HUDEP-2 (cell line): ENCODE measurements around the gene SEMA3B.
A peak's percentile ranks its signal among the peaks of the same experiment; 100 is the strongest.
"Not testable (repeated sequence)": the region's sequence is repeated elsewhere in the genome, so short reads cannot be mapped to it uniquely, and the experiment has no call there.

Experiments used
- DNase-seq, 76 experiments: peaks; one replicate each; lab custom pipeline; 2025; ENCODE audit not compliant: unreplicated experiment in 76 of 76; lab: John Stamatoyannopoulos, UW

The SEMA3B gene

DNA sequence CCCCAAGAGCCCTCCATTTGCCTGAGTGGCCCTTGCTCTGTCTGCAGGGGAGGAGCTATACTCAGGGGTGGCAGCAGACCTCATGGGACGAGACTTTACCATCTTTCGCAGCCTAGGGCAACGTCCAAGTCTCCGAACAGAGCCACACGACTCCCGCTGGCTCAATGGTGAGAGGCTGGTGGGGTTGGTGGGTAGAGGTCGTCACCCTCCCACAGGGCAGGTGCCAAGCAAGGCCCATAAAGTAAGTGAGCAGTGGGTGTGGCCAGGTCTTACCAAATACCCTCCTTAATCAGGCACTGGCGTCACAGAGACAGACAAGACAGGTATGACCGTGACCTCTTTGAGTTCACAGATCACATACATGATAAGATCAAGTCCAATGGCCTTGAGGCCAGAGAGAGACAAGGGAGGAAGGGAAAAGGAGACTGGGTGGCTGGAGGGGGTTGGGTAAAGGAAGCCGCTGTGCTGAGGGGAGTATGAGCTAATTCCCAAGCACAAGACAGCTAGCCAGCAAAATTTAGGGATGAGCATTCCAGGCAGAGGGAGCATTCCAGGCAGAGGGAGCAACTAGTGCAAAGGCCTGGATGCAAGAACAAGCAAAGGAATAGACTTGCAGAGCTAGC is 2.5 kb downstream of the SEMA3B start:
- no peak for DNase-seq

DNA sequence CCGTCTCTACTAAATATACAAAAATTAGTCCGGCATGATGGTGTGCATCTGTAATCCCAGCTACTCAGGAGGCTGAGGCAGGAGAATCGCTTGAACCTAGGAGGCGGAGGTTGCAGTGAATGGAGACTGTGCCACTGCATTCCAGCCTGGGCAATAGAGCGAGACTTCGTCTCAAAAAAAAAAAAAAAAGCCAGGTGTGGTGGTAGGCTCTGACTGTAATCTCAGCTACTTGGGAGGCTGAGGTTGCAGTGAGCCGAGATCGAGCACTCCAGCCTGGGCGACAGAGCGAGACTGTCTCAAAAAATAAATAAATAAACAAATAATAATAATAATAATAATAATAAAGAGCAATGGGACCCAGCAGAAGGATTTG is 3.6 kb downstream of the SEMA3B start:
- not testable (repeated sequence) for DNase-seq

DNA sequence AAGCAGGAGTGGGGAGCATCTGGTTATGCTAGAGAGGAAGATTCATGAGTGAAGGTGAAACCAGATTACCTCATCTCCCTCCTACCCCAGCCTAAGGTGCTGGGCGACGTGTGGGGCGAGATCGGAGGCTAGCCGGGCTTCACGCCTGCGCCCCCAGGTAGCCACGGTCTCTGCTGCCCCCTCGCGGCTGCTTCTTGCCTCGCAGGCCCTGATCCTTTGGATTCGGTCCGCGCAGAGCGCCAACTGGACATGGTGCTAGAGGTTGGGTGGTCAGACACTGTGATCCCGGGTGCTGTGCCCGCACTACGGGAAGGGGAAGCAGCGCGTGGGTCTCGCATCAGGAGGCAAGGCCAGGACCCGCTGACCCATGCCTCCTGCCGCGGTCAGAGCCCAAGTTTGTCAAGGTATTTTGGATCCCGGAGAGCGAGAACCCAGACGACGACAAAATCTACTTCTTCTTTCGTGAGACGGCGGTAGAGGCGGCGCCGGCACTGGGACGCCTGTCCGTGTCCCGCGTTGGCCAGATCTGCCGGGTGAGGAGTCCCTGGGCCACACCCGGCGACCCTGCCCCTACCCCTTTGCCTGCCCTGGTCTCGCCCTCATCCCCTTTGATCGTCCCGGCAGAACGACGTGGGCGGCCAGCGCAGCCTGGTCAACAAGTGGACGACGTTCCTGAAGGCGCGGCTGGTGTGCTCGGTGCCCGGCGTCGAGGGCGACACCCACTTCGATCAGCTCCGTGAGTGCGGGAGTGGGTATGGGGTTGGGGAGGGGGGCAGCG is 4.2 kb downstream of the SEMA3B start:
- peak in 68 of 76 experiments; percentile 3 to 91 (median 64) for DNase-seq

DNA sequence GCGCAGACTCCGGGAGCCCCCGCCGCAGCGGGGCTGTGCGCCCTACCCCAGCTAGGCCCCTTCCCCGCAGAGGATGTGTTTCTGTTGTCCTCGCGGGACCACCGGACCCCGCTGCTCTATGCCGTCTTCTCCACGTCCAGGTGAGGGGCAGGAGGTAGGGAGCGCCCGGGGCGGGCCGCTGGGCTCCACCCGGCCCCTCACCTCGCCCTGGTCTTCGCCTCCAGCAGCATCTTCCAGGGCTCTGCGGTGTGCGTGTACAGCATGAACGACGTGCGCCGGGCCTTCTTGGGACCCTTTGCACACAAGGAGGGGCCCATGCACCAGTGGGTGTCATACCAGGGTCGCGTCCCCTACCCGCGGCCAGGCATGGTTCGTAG is 4.7 kb downstream of the SEMA3B start:
- DNase-seq = no peak

DNA sequence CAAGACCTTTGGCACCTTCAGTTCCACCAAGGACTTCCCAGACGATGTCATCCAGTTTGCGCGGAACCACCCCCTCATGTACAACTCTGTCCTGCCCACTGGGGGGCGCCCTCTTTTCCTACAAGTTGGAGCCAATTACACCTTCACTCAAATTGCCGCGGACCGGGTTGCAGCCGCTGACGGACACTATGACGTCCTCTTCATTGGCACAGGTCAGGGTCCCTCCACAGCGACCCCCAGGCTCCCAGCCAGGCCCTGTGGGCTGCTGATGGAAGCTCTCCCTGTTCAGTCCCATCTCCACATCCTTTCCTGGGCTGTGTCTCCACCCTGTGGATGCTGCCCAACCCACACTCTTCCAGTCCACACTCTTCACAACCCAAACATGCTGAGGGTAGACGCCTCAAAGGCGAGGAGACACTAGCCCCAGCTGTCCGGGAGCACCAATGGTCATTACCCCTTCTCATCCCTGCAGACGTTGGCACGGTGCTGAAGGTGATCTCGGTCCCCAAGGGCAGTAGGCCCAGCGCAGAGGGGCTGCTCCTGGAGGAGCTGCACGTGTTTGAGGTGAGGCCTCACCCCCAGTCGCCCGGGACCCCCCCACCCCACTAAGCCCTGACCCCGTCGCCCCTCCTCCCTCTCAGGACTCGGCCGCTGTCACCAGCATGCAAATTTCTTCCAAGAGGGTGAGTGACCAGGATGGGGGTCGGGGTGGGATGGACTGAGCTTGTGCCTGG is 5.6 kb downstream of the SEMA3B start:
- peak in 48 of 76 experiments; percentile 3 to 53 (median 32) for DNase-seq

DNA sequence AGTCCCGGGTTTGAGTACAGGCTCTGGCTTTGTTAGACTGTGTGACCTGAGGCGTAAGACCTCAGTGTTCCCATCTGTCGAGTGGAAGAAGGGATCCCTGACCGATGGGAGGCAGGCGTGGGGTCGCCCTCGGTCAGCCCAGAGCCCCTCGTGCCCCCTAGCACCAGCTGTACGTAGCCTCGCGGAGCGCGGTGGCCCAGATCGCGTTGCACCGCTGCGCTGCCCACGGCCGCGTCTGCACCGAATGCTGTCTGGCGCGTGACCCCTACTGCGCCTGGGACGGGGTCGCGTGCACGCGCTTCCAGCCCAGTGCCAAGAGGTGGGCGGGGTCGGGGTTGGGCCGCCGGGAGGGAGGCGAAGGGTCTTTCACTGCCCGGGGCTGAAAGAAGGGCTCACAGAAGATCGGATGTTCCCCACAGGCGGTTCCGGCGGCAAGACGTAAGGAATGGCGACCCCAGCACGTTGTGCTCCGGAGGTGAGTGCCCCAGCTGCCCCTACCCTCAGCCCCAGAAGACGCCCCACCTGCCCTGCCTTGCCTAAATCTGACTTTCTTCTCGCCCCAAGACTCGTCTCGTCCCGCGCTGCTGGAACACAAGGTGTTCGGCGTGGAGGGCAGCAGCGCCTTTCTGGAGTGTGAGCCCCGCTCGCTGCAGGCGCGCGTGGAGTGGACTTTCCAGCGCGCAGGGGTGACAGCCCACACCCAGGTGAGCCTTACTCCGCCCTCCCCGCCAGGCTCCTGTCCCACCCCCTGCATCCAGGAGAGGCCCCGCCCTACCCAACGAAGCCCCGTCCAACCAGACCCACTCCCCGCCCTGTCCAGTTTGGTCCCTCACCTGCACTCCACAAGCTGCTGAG is 6.4 kb downstream of the SEMA3B start:
- DNase-seq = no peak

DNA sequence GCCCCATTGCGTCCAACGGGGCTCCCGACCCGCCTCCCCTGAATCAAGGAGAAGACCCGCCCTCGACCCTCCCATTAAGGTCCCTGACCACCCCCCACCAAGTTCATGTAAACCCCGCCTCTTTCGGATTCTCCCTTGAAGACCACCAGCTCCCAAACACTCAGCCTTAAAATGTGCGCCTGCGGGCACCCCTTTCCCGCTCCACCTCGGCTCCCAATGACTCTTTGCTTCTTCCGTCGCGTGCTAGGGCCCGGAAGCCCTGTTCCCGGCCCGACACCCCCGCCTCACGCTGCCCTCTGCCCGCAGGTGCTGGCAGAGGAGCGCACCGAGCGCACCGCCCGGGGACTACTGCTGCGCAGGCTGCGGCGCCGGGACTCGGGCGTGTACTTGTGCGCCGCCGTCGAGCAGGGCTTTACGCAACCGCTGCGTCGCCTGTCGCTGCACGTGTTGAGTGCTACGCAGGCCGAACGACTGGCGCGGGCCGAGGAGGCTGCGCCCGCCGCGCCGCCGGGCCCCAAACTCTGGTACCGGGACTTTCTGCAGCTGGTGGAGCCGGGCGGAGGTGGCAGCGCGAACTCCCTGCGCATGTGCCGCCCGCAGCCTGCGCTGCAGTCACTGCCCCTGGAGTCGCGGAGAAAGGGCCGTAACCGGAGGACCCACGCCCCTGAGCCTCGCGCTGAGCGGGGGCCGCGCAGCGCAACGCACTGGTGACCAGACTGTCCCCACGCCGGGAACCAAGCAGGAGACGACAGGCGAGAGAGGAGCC is 7.2 kb downstream of the SEMA3B start:
- DNase-seq = no peak

DNA sequence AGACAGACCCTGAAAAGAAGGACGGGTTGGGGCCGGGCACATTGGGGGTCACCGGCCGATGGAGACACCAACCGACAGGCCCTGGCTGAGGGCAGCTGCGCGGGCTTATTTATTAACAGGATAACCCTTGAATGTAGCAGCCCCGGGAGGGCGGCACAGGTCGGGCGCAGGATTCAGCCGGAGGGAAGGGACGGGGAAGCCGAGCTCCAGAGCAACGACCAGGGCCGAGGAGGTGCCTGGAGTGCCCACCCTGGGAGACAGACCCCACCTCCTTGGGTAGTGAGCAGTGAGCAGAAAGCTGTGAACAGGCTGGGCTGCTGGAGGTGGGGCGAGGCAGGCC is 7.8 kb downstream of the SEMA3B start:
- DNase-seq = no peak

DNA sequence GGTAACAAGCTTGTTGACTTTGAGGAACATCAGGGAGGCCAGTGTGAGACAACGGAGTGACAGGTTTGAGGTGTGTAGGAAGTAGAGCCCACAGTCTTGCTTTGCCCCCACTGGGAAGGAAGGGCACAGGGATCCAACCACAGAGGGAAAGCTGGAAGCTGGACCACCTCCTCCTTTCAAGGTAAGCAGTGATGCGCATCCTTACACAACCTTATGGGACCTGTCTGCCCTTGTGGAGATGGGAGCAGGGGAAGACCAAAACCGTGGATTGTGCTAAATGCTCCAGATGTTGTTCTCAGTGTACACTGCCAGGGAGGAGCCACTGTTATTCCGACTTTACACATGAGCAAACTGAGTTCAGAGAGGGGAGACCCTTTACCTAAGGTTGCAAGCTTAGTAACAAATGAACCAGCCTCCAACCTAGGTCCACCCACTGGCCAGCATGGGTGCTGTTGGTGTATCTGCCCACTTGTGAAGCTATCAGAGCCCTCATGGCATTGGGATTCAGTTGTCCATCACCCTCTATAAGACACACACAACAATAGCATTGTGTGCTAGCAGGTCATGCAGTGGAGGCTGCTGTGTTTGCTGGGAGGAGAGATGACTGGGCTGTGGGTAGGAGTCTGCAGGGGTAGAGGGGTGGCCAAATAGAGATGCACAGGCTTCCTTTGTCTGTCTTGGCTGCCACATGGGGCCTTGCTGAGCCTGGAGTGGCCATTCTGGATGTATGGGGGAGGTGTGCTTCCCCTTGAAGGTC is 9.4 kb downstream of the SEMA3B start:
- no peak for DNase-seq

DNA sequence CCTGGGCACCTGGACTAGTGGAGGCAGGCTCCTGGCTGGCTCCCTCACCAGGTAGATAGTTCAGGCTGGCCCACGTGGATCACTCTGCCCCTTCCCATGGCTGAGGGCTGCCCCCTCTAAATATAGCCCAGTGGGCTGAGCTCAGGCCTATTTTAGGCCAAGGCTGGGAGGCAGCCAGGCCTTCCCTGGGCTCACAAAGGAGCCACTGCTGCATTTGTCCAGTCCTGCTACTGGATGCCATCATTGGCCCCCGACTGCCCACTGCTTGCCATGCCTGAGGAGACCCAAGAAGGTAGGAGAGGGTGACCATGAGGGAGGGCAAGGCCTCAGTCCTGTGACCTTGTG is 9.9 kb downstream of the SEMA3B start, which contains the start of gene LSMEM2:
LSMEM2 (plus strand) TSS at position 208 of the 345 bp plus-strand sequence; CDS start at position 235, 27 bp downstream.
- no peak for DNase-seq

DNA sequence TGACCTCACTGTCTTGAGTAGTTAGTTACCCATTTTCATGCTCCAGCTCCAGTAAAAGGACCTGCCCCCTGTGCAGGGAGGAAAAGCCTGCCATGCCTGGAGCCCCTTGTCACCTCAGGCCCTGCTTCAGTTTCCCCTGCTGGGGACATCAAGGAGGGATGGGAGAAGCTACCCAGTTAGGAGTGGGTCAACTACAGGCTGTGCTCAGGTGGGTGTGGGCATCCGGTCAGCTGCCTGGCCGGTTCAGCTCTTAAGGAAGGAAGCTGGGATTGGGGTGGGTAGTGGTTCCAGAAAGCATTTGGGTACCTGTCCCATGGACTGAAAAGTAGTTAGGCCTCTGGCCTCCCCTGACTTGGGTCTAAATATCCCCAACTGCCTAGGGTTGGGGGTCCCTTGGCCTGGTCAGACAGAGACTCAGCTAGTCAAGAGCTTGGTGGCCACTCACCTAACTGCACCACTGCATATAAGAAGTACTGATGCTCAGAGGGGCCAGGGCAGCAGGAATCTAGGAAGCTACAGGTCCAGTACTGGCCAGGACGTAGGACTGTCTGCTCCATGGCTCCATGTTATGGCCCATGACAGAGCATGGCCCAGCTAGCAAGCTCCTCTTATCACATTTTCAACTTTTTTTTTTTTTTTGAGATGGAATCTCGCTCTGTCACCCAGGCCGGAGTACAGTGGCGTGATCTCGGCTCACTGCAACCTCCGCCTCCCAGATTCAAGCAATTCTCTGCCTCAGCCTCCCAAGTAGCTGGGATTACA is 10.5 kb downstream of the SEMA3B start:
- DNase-seq = no peak

DNA sequence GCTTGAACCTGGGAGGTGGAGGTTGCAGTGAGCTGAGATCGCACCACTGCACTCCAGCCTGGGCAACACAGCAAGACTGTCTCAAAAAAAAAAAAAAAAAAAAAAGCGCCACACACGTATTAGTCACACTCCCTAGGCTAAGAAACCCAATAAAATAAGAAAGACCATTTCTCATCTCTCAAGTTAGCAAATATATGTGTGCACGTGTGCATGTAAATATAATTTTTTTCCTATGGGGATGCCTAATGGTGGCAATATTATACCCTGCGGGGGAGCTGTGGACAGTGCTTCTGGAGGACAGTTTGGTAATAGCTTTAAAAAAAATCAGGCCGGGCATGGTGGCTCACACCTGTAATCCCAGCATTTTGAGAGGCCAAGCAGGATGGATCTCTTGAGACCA is 15.2 kb downstream of the SEMA3B start:
- DNase-seq = not testable (repeated sequence)

DNA sequence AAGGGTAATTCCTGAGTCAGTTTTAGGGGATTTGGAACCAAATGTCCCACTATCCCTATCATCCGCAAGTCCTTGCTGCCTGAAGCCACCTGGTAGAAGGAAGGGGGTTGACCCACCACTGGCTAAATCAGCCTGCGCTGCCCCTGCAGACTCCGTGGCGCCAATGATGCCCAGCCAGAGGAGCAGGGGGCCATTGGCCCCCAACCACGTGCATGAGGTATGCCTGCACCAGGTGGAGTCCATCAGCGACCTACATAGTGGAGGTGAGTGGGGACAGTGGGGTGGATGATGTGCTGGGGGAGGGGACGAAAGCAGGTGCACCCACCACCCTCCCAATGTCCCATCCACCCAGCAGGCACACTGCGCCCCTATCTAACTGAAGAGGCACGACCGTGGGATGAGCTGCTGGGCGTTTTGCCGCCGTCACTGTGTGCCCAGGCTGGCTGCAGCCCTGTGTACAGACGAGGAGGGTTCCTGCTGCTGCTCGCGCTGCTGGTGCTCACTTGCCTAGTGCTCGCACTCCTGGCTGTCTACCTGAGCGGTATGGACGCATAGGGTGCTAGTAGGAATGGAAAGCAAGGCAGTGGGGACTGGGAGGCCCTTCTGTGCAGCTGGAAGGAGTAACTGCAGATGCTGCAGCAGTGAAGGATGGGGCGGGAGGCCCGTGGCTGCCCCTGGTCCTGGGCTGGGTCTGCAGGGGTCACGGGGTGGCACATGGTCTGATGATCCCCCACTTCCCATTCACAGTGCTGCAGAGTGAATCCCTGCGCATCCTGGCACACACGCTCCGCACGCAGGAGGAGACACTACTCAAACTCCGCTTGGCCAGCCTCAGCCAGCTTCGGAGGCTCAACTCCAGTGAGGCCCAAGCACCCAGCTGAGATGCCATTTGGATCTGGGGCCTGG is 17.6 kb downstream of the SEMA3B start:
- no peak for DNase-seq

DNA sequence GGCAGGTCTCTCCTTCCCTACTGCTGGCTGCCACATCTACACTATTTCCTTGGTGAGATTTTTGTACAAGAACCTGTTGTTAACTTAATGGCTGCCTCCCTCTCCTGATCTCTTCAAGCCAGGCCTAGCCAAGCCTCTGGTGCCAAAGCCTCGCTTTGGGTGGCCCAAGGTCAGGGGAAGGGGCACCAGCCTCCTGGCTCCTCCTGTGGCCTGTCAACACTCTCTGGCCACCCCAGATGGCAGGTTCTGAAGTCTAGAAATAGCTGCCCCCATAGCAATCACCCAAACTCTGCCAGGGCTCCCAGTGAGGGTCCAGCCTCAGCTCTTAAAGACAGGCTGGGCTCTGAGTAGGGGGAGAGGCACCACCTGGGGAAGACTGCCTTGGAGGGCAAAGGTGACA is 18.3 kb downstream of the SEMA3B start:
- no peak for DNase-seq

DNA sequence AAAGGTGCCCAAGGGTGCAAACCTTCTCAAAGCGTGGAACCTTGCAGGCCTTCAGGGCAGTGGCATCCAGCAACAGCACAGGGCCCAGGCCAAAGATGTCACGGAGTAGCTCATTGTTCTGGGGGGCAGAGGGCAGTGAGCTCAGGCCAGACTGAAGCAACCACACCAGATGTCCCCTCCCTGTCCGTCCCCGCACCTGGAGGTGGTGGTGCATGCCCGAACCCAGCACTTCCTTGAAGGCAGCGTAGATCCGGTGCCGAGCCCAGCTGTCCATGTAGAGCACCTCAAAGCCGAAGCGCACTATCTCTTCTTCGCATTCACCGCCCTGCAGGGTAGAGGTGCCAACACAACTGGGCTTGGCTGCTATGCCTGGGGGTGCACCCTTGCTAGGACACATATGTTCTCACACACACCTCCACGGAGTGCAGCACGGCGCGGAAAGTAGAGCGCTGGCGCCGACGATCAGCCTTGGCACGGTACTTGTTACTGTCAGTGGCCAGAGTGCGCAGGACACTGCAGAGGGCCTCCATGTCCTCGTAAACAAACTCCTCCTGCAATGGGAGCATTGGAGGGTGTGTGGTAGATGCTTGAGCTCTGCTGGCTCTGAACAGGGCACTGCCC is 19.6 kb downstream of the SEMA3B start:
- DNase-seq = no peak

DNA sequence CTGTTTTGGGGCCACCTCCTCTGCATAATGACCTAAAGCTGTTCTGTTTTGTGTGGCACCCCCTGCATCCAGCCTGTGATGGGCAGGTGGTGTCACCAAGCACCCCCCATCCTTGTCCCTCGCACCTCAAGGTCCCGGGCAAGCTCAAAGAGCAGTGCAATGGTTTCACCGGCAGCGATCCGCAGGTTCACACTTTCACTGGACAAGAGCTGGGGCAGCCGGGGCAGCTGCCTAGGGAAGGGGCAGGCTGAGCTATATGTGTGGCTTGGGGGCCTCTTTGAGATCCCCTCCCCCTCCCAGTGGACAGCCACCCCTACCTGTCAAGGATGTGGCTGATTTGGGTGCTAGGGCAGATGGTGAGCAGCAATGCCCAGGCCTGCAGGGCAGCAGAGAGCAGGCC is 20.2 kb downstream of the SEMA3B start:
- no peak for DNase-seq

DNA sequence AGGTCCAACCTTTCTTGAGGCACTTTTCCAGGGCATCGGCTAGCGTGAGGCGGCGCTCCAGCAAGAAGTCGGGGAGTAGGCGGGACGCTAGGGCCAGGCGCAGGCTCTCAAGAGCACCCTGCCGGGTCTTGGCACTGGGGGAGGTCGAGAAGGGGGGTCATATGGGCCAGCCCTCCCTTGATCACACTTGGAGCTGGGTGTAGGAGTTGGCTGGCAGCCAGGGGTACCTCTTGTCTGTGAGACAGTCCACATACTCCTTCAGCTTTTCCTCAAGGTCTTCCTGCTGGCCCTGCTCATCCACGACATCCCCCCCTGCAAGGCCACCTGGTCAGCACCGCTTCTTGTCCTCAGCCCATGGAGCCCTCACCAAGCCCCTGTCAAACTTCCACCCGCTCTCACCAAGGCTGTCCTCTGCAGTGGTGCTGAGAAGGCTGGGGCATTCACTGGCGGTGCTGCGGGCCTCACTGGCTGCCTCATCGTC is 21.3 kb downstream of the SEMA3B start:
- DNase-seq = peak in 1 of 76 experiments; percentile 18
